Lower leg skin (tissue), 4 donors: ENCODE results near the gene TMEM151B. TPM values are rescaled to one million over a fixed set of nuclear protein-coding genes. Genes with fewer than 3 reads are reported as not detected.

Source experiments
- DNase-seq, 2 donors: peaks; one replicate each; pipeline ENCODE4 v3.0.0-alpha.2; 2019; ENCODE audit warnings: low spot score in 2 of 2
- H3K4me3 ChIP-seq: fragments of 200-600 bp; sonication (generic); 2 replicates; pipeline ENCODE4 v1.5.1; 2017; ENCODE audit warnings: mild to moderate bottlenecking, low read depth; ENCODE audit not compliant: poor library complexity, severe bottlenecking
- POLR2A ChIP-seq, 2 donors: fragments of 450-650 bp; IDR thresholded peaks; one replicate each; pipeline ENCODE4 v1.6.1; 2016 to 2017; ENCODE audit warnings: antibody characterized with exemption in 2 of 2, mild to moderate bottlenecking in 1 of 2, moderate library complexity in 1 of 2
- WGBS, 2 donors: methylation state at CpG; one replicate each; pipeline ENCODE4 v1.1.5; 2018; 5-methylcytosine and 5-hydroxymethylcytosine counted together
- intact Hi-C: fragments of 100-400 bp; cut with DNase I; formaldehyde crosslinking; loops from one replicate; pipeline ENCODE4 v1.15.0; 2023; ENCODE audit warnings: low total_unique reads
- total RNA-seq, 4 donors: library from RNA; depleted of rRNA; stranded (reverse); fragments of >200 nt; gene quantifications; one replicate each; pipeline ENCODE4 v1.1.0, GENCODE V29; 2016
- TF ChIP-seq, protein P1 (sequence below), 3 donors: fragments of 450-650 bp; IDR thresholded peaks; one replicate each; pipeline ENCODE4 v1.5.1; 2016; ENCODE audit warnings: antibody characterized with exemption in 3 of 3, mild to moderate bottlenecking in 3 of 3, moderate library complexity in 2 of 3

Gene TMEM151B
- total RNA-seq, 4 donors from 2014 or later: 0.10 to 0.42 TPM; not detected in 2

DNA sequence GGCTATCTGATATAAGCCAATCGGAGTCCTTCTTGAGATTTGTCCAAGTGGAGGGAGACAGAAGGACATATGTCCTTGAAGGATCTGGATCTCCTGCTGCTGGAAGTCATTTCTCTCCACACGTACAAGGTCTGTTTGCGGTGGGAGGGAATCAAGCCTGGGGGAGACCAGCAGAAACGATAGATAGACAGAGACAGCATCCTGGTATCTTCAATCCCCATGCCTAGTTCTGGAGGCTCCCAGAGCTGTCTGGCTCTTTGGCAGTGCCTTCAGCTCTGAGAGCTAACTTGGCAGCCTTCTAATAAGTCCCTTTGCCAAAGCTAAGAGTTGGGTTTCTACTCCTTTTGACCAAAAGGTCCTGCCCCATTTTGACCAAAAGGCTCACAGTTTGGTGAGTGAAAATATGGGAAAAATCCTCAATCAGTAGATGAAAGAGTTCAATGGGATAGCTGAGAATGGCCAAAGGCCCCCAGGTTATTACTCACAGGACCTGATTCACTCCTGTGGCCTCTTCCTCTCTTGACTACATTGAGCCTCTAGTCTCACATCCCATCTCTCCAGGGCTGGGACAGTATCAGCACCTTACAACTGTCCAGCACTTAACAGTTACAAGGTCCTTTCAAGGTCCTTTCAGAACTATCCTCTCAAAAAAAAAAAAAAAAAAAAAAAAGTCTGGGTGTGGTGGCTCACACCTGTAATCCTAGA is 22.6 kb downstream of the TMEM151B start:
- intact Hi-C loops: no loop called here
- 78 to 88% methylated on average over 4 of the region's 4 CpGs for WGBS, 2 donors
- no peak overlapping the region for H3K4me3 ChIP-seq
- DNase-seq: no peak
- no peak for TF ChIP-seq POLR2A (IDR thresholded peaks at IDR 0.05)
- TF ChIP-seq, protein P1, sequence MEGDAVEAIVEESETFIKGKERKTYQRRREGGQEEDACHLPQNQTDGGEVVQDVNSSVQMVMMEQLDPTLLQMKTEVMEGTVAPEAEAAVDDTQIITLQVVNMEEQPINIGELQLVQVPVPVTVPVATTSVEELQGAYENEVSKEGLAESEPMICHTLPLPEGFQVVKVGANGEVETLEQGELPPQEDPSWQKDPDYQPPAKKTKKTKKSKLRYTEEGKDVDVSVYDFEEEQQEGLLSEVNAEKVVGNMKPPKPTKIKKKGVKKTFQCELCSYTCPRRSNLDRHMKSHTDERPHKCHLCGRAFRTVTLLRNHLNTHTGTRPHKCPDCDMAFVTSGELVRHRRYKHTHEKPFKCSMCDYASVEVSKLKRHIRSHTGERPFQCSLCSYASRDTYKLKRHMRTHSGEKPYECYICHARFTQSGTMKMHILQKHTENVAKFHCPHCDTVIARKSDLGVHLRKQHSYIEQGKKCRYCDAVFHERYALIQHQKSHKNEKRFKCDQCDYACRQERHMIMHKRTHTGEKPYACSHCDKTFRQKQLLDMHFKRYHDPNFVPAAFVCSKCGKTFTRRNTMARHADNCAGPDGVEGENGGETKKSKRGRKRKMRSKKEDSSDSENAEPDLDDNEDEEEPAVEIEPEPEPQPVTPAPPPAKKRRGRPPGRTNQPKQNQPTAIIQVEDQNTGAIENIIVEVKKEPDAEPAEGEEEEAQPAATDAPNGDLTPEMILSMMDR (IDR thresholded peaks at IDR 0.05): no peak

- intact Hi-C loops: no loop called here
- no peak for TF ChIP-seq POLR2A (IDR thresholded peaks at IDR 0.05)
- TF ChIP-seq, protein P1 (IDR thresholded peaks at IDR 0.05): no peak
- WGBS, 2 donors: 66 to 67% methylated on average over 6 to 7 of the region's 7 CpGs
- DNase-seq: no peak
- no peak overlapping the region for H3K4me3 ChIP-seq
These were observed 24.9 kb downstream of the TMEM151B start for GRCh38 chr6:44294832-44295791.

GRCh38 chr6:44297063-44298038 is 27.1 kb downstream of the TMEM151B start:
- intact Hi-C loops: no loop called here
- peak in 1 of 2 donors; percentile 82 for DNase-seq
- no peak overlapping the region for H3K4me3 ChIP-seq
- TF ChIP-seq, protein P1 (IDR thresholded peaks at IDR 0.05): no peak
- no peak for TF ChIP-seq POLR2A (IDR thresholded peaks at IDR 0.05)
- WGBS, 2 donors: 0 to 1% methylated on average over 43 to 53 of the region's 86 CpGs

- intact Hi-C loops: no loop called here
- DNase-seq: no peak
- no peak overlapping the region for H3K4me3 ChIP-seq
- no peak for TF ChIP-seq POLR2A (IDR thresholded peaks at IDR 0.05)
- TF ChIP-seq, protein P1 (IDR thresholded peaks at IDR 0.05): no peak
- WGBS, 2 donors: 28 to 35% methylated on average over 20 of the region's 20 CpGs
These were observed 28.0 kb downstream of the TMEM151B start for GRCh38 chr6:44298055-44298803.

DNA sequence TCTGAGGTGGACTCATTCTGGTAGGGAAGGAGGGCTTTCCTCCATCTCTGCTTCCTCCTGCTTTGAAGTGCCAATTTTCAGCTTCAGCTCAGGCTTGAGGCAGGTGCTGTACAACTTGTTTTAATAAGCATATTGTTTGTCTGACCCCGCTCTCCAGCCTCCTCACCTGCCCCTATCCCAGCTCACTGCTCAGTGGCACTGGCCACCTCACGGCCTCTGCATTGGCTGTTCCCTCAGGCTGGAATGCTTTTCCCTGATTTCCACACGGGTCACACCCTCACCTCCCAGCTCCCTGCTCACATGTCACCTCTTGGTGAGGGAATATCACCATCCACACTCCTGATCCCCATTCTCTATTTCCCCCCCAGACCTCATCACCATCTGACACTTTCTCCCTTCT is 28.6 kb downstream of the TMEM151B start:
- no peak for DNase-seq
- WGBS, 2 donors: 73 to 87% methylated on average over 3 of the region's 3 CpGs
- intact Hi-C loops: no loop called here
- TF ChIP-seq, protein P1 (IDR thresholded peaks at IDR 0.05): no peak
- TF ChIP-seq POLR2A (IDR thresholded peaks at IDR 0.05): no peak
- no peak overlapping the region for H3K4me3 ChIP-seq
